Measurements from ENCODE around the gene ASCC3.
"Not testable (repeated sequence)": the region's sequence is repeated elsewhere in the genome, so short reads cannot be mapped to it uniquely, and the experiment has no call there.

The ASCC3 gene, protein sequence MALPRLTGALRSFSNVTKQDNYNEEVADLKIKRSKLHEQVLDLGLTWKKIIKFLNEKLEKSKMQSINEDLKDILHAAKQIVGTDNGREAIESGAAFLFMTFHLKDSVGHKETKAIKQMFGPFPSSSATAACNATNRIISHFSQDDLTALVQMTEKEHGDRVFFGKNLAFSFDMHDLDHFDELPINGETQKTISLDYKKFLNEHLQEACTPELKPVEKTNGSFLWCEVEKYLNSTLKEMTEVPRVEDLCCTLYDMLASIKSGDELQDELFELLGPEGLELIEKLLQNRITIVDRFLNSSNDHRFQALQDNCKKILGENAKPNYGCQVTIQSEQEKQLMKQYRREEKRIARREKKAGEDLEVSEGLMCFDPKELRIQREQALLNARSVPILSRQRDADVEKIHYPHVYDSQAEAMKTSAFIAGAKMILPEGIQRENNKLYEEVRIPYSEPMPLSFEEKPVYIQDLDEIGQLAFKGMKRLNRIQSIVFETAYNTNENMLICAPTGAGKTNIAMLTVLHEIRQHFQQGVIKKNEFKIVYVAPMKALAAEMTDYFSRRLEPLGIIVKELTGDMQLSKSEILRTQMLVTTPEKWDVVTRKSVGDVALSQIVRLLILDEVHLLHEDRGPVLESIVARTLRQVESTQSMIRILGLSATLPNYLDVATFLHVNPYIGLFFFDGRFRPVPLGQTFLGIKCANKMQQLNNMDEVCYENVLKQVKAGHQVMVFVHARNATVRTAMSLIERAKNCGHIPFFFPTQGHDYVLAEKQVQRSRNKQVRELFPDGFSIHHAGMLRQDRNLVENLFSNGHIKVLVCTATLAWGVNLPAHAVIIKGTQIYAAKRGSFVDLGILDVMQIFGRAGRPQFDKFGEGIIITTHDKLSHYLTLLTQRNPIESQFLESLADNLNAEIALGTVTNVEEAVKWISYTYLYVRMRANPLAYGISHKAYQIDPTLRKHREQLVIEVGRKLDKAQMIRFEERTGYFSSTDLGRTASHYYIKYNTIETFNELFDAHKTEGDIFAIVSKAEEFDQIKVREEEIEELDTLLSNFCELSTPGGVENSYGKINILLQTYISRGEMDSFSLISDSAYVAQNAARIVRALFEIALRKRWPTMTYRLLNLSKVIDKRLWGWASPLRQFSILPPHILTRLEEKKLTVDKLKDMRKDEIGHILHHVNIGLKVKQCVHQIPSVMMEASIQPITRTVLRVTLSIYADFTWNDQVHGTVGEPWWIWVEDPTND (N-terminal part only)

DNA sequence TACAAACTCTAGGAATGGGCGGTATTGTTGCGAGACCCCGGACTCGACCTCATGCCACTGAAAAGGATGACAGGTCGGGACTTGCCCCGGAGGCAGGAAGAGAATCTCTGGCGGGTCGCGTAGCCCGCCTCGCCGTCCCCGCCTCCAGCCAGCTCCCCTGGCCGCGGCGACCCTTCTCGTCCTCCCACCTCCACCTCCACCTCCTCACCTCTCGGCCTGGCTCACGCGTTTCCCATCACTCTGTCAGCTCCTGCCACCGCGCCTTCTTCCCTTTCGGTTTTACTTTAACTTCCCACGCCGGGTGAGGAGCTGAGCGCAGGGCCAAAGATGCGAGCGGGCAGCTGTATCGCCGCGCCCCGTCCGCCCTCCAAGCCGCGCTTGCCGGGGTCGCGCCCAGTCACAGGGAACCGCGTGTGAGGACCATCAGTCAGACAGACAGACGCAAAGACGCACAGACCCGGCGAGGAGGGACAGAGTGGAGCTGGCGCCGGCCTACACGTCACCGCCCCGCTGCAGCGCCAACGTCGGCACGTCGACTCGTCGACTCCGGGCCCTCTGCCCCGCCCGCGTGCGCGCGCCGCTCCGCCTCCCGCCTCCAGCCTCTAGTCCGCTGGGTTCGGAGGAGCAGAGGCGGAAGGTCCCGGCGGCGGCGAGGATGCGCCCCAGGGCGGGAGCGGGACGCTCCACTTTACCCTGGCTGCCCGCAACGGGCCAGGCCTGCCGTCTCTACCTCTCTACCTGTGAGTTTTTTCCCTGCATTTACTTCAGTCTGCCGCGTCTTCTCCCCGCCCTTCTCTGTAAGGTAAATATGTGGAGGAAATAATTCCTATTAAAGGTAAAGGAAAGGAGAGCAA, at the start of gene ASCC3:
Gene ASCC3, minus strand, starts transcription at position 477 of the 854 bp plus-strand sequence. CDS start 13,332 bp downstream, outside the sequence.
- DNase-seq: peak; percentile 97

DNA sequence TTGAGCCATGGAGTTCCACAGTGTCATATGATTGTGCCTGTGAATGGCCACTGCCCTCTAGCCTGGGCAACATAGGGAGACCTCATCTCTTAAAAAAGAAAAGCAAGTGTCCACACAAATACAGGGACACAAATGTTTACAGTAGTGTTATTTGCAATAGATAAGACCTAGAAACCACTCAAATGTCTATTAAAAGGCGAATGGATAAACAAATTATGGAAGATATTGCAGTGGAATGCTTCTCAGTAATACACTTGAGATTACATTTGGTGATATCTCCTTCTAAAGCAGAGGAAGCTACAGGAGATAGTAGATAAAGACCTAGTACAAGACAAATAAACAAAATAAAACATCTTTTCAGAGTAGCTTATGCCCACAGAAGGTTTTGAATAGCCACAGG, 44.6 kb upstream of the ASCC3 start:
- DNase-seq: no peak

DNA sequence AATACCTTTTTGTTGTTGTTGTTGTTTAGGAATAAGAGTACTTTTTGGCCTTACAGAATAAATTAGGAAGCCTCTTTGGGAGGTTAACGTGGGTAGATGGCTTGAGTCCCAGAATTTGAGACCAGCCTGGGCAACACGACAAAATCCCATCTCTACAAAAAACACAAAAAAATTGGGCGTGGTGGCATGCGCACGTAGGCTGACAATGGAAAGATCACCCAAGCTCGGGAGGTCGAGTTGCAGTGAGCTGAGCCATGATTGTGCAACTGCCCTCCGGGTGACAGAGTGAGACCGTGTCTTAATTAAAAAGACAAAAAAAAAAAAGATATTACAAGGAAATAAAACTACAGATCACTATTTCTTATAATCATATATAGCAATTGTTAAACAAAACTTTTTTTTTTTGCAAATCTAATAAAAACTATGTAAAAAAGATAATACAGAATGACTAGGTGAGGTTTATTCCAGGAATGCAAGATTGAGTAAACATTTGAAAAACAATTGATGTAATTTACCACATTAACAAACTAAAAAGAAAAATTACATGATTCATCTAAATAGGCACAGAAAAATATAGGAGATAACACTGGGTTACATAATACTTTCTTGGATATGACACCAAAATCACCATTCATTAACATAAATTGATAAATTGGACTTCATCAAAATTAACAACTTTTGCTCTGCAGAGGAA, 43.6 kb upstream of the ASCC3 start:
- no peak for DNase-seq

DNA sequence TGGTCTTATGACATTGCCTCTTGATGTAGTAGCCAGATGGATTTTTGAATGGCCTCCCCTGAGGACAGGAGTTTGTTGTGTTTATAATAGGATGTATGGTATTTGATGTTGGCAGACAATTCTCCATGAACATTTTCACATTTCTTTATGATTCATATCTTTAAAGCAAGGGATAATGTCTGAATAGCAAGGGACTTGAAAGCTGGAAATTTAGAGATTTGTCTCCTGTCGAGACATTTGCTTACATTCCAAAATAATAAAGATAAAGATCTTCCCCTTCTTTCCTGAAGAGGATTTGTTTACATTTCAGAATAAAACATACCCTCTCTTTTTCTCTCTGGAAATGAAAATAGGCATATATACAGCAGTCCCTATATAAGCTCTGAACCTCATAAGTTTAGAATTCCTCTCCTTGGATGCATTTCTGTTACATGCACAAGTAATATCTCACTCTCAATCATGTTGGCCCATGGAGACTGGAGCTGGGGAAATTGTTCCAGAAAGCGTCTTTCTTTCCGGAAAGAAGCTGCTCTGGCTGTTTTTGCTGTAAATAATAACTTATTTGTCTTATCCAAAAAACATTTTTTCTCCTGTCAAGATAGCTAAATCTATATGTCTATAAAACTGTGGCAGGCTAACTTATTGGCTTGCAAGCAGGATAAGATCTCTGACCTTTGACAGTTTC, 42.5 kb upstream of the ASCC3 start:
- DNase-seq: no peak

DNA sequence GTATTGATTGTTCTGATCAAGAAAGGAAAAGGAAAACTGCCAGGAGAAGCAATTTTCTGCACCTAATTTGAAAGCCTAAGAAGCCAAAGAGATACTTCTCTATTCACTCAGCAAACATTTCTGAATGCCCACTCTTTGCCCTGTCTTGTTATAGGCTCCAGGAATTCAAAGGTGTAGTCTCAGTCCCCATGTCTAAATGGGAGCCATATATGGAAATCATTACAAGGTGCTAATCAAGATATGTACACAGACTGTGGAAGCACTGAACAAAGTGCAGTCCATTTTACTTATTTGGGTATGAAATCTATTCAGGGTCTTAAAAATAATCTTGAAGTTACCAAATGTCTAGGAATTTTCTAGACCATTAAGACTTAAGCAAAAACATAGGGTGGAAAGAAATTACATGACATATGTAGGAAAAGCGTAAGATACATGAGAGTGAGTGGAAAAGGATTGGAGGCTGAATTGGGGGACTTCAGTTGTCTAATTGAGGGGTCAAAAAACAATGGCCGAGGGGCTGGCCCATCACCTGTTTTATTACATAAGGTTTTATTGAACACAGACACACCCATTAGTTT, 39.0 kb upstream of the ASCC3 start:
- no peak for DNase-seq

DNA sequence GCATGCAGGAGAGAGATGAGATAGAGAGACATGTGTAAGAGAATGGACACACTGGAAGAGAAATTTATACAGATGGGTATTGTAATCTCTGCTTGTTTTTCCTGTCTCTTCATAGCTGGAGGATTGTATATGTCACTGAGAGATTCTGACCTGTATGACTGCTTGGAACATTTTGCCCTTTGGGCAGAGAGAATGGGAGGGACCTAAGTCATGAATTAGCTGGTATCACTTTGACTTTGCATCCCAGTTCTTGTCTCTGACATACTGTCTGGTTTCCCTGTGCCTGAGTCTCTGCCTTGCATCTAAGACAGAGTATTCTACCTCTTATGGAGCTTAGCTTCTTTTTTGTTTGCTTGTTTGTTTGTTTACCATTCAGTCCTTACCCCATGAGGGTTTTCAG, 37.0 kb upstream of the ASCC3 start:
- DNase-seq: no peak

DNA sequence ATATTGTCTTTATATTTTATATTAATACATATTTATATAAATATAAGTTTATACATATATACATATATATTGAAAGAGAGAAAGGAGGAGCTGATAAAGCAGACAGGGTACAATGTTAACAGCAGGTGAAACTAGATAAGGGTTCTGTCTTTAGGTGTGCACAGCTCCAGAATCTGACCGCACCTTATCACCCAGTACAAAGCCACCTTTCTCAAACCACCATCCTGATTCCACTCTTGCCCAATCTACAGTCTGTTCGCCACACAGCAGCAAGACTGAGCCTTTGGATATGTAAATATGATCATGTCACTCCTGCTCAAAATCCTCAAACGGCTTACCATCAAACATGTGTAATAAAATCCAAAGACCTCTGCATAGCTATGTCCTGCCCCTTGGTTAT, 34.7 kb upstream of the ASCC3 start:
- DNase-seq: no peak

DNA sequence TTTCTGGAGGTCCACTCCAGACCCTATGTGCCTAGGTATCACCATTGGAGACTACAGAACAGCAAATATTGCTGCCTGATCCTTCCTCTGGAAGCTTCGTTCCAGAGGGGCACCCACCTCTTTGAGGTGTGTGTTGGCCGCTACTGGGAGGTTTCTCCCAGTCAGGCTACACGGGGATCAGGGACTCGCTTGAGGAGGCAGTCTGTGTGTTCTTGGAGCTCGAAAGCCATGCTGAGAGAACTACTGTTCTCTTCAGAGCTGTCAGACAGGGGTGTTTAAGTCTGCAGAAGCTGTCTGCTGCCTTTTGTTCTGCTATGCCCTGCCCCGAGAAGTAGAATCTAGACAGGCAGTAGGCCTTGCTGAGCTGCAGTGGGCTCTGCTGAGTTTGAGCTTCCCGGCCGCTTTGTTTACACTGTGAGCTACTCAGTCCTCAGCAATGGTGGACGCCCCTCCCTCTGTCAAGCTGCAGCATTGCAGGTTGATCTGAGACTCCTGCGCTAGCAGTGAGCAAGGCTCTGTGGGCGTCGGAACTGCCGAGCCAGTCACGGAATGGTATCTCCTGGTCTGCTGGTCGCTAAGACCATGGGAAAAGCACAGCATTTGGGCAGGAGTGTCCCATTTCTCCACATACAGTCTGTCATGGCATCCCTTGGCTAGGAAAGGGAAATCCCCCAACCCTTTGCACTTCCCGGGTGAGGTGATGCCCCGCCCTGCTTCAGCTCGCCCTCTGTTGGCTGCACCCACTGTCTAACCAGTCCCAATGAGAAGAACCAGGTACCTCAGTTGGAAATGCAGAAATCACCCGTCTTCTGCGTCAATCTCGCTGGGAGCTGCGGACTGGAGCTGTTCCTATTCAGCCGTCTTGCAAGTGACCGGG, 32.5 kb upstream of the ASCC3 start:
- DNase-seq: no peak

DNA sequence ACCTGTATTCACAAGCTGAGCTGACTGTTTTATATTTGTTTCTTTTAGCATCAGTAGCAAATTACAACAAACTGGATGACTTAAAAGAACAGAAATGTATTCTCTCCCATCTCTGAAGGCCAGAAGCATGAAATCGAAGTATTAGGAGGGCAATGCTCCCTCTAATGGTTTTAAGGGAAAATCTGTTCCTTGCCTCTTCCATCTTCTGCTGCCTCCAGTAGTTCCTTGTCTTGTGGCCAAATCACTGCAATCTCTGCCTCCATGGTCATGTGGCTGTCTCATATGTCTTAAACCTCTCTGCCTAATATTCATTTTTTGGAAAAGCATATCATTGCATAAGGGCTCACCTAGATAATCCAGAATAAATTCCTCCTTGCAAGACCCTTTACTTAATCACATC, 25.2 kb upstream of the ASCC3 start:
- no peak for DNase-seq

DNA sequence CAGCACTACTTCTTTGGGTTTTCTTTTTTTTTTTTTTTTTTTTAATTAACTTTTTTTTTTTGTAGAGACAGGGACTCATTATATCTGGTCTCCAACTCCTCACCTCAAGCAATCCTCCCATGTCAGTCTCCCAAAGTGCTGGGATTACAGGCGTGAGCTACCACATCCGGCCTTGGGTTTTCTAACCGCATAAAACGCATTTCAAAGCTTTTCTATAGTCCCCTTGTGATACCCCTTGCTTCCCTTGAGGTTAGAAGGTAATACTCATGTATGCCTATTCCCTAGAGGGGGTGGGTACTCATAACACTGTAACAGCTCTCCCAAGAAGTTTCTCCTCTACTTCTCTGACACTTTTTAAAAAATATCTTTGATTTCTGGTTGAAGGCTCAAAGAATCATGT, 23.9 kb upstream of the ASCC3 start:
- DNase-seq: no peak

DNA sequence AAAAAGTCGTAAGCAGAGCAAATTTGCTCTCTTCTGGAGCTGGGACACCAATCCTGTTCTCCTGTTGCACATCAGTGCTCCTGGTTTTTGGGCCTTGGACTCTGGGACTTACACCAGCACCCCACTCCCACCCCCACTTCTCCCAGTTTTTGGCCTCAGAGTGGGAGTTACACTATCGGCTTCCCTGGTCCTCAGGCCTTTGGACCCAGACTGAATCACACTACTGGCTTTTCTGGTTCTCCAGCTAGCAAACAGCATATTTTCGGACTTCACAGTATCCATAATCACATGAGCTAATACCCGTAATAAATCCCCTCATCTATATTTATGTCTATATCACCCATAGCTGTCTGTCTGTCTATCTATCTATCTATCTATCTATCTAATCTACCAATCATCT, 23.2 kb upstream of the ASCC3 start:
- DNase-seq: no peak

DNA sequence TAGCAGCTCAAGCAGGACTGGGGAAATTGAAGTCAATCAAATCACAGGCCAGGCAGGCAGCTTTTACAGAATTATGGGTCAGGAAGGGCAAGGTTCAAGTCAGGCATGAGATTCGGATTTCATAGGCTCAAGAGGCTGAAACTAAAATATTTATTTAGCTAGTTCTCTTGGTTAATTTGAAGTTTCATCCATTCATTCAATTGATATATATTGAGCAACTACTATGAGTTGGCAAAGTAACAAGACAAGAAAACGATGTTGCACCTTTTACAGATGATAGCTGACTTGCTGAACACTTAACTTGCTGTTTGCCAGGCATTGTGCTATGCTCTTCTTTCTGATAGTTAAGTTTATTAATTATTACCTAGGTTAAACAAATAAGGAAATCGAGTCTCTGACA, 20.5 kb upstream of the ASCC3 start:
- no peak for DNase-seq

DNA sequence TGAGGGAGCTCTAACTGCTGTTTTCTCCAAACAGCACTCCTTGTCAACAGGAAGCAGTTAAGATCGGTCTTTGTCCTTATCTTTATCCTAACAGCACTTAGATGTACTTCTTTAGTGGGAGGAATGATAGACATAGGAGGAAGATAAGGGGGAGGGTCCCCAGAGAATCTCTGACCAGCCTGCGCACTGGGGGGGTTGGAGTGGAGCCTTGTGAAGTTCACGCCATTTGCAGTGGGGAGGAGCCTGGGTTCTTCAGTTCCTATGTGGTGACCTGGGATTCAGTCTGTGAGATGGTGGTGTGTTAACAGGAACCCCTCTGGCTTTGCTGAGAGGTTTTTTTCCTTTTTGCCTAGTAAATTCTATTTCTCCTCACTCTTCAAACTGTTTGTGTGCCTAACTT, 18.1 kb upstream of the ASCC3 start:
- no peak for DNase-seq

DNA sequence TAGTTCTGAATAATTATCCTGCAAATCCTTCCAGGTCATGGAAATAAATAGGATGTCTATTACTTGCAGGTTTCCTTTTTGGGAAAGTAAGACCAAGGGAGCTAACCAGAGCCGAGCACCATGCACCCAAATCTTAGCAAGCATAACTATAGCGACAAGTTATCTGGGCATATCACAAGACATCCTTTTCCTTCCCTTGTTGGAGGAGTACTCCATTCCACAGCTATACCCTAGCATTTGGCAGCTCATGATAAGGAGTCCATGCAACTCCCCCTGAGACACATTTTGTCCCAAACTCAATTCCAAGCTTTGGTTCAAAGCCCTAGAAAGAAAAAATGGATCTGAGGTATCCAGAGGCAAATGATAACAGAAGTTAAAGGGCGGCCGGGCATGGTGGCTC, 16.5 kb upstream of the ASCC3 start:
- no peak for DNase-seq

DNA sequence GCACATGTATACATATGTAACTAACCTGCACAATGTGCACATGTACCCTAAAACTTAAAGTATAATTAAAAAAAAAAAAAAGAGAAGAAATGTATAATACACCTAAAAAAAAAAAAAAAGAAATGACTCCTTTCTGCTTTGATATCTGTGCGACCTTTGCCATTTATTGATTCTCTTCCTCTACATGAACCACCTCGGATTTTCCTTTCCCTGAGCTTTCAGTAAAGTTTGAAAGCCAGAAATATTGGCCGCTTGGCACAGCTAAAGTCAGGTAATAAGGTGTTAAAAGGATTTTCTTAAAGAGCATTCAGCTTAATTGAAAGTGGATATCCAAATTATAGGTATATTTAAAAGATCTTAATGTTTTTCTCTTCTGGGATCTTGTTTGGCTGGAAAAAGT, 12.6 kb upstream of the ASCC3 start:
- no peak for DNase-seq

DNA sequence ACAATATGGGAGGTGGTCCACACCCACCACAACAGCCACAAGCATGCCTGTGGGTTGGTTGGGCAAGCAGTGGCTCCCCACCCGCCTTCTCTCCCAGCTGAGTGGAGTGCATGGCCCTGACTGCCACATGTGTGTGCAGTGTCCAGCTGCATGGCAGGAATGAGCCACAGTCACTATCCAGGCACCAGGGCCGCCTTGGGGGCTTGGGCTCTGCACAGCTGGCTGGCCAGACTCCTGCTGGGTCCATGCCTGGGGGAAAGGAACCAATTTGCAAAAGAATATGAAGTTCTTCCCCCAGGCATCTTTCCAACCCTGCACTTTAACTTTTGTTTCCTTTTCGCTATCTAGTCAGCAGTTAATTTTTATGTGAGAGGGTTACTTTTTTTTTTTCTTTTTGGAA, 11.6 kb upstream of the ASCC3 start:
- no peak for DNase-seq

DNA sequence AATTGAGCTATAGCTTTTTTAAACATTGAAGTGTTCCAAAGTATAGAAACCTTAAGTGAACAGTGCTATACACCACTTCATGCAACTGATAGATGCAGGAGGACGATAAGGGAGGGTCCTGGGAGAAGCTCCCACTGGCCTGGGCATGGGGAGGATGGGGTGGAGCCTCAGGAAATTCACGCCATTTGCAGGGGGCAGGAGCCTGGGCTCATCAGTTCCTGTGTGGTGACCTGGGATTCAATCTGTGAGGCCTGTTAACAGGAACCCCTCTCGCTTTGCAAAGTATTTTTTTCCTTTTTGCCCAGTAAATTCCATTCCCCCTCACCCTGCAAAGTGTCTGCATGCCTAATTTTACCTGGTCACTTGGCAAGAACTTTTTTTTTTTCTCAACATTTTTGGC, 11.0 kb upstream of the ASCC3 start:
- no peak for DNase-seq

DNA sequence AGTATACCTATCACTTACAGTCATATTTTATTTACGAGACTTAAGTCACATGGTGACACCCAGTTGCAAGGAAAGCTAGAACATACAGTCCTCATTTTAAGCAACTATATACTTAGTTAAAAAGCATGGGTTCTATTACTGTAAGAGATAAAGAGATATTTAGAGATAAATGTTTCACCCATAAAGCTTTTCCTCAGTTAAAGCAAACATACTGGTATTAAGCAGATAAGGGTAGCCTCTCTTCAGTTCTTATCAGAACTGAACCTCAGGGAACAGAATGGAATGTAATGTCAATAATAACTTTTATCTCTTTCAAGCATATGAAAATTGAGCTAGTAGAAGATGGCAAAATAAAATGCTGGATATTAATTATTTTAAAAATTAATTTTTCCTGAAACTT, 9.9 kb upstream of the ASCC3 start:
- DNase-seq: no peak

DNA sequence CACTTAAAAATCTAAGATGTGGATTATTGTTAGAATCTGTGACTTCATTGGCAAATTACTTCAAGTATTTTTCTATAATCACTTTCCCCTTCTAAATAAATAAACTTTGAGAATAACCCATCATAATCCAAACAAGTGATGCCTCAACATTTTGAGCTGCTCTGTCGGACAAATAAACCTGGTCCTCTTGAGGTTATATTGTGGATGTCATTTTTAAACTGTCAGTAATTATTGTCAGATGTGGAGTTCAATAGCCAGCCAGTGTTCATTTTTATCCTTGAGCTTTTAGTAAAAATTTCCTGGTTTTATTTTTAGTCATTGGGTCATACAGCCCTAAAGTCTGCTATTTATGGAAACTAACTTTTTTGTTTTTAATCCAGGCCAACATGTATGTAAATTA, 9.5 kb upstream of the ASCC3 start:
- DNase-seq: not testable (repeated sequence)

DNA sequence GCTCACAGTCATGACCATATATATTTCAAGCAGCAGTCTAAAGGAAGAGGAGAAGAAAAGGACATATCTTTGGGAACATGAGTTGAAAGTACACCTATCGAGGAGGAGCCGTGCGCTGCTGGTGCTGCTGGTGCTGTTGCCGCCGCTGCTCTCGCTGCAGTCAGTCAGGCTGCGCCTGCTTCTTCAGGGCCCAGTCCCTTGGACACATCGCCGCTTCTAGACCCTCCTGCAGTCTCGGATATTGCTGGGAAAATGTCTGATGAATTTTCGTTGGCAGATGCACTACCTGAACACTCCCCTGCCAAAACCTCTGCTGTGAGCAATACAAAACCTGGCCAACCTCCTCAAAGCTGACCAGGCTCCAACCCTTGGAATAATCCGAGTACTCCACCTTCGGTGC, 8.2 kb upstream of the ASCC3 start:
- no peak for DNase-seq

Measured in activated effector memory CD4-positive, alpha-beta T cell treated with anti-CD3 and anti-CD28 coated beads, Interleukin-2, amount 50 U/mL, for 16 hours (primary cell).